GM19035 (cell line): ENCODE data around the gene TMF1.

Source experiments
- ATAC-seq: cut with Tn5 transposase; IDR thresholded peaks from one replicate; pipeline ENCODE4 v1.9.1; 2021; ENCODE audit not compliant: unreplicated experiment

TMF1 gene, protein sequence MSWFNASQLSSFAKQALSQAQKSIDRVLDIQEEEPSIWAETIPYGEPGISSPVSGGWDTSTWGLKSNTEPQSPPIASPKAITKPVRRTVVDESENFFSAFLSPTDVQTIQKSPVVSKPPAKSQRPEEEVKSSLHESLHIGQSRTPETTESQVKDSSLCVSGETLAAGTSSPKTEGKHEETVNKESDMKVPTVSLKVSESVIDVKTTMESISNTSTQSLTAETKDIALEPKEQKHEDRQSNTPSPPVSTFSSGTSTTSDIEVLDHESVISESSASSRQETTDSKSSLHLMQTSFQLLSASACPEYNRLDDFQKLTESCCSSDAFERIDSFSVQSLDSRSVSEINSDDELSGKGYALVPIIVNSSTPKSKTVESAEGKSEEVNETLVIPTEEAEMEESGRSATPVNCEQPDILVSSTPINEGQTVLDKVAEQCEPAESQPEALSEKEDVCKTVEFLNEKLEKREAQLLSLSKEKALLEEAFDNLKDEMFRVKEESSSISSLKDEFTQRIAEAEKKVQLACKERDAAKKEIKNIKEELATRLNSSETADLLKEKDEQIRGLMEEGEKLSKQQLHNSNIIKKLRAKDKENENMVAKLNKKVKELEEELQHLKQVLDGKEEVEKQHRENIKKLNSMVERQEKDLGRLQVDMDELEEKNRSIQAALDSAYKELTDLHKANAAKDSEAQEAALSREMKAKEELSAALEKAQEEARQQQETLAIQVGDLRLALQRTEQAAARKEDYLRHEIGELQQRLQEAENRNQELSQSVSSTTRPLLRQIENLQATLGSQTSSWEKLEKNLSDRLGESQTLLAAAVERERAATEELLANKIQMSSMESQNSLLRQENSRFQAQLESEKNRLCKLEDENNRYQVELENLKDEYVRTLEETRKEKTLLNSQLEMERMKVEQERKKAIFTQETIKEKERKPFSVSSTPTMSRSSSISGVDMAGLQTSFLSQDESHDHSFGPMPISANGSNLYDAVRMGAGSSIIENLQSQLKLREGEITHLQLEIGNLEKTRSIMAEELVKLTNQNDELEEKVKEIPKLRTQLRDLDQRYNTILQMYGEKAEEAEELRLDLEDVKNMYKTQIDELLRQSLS

DNA sequence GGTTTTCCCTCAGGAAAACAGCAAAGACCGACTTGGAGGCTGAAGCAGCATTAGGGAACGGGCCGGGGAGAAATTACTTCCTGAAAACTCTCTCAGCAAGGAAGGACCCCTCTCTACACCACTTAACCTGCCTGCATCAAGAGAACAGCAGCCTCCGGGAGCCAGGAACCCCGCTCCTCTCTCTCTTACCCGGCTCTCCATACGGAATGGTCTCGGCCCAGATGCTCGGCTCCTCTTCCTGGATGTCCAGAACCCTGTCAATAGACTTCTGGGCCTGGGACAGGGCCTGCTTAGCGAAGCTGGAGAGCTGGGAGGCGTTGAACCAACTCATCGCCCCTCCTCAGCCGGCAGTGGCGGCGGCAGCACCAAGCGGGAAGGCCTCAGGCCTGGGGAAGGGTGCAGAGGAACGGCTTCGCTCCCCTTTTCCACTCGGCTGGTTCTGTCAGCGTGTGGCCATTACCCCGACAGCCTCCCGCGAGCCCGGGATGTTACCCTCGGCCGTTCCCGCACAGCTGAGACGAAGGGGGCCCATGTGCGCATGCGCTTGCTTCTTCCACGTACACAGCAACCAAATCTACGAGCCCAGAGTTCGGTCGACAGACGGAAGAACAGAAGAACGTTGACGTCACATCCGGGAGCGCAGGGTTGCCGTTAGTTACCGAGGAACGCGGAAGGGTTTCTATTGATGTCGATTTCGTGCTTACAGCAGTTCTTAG is at the start of gene TMF1:
Gene TMF1 (minus strand): TSS at position 578 of the 716 bp plus-strand sequence. CDS start 247 bp downstream, at position 331.
- peak; percentile 98 for ATAC-seq

DNA sequence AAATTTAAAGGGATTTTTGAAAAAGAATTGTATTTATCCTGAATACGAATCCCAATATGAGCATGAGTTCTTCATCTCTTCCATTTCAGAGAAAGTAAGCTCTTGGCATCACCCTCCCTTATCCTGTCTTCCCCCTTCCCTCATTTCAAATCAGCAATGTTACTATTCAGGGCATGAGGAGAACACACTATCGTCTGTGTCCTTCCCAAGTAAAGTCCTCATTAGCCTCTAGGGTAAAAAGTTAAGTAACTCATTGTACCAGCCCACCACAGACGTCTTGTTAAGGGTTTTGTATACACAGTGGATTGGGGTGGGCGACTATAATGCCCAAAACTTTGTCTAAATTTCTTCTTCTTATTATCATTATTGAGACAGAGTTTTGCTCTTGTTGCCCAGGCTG is 47.4 kb upstream of the TMF1 start:
- no peak for ATAC-seq

DNA sequence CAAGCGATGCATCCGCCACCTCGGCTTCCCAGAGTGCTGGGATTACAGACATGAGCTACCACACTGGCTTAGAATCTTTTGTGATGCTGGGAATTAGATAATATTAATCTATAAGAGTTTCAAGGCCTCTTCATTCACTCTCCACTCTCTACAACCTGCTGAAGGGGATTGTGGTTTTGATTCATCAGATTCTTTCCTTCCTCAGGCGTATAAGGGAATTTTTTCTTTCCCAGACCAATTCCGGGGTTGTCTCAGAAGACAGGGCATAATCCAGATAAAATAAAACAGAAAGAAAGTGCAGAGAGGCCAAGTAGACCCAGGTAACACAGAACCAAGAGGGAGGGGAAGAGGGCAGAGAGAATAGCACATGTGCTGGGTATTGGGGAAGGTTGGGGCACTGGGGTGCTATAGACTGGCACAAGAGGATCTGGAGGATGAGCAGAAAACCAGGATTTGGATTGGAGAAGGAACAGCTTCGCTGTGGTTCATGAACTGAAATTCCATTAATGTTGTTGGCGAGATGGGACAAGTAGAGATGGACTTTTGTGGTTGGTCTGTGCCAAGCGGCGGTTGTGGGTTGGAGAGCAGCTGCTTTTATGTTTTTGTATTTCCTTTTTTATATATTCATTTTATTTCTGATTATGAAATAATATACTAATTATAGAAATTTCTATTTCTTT is 45.4 kb upstream of the TMF1 start:
- no peak for ATAC-seq

DNA sequence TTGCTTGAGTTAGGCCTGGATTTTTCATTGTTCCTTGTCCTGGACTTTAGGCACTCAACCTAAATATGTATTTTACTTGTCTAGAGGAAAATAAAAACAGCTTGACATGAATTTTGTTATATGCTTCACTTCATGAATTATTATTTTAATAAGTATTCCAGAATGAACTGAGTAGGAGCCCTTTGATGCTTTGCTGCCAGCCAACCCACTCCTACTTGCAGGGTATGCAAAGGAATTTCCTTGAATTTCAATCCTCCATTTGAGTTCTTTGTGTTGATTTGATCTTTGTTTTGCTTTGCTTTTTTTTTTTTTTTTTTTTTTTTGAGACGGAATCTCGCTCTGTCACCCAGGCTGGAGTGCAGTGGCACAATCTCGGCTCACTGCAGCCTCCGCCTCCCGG is 44.2 kb upstream of the TMF1 start:
- ATAC-seq, result no peak

DNA sequence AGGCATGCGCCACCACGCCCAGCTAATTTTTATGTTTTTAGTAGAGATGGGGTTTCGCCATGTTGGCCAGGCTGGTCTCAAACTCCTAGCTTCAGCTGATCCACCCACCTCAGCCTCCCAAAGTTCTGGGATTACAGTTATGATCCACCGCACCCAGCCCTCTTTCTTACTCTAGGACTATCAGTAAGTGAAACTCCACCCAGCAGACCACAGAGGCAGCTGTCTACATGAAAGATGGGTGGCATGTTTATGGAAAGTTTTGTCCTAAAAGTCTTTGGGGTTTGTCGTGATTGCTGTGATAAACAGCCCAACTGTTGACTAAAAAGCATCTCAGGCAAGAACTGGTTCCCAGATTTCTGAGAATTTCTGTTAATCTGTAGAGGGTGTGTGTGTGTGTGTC is 43.5 kb upstream of the TMF1 start:
- ATAC-seq, result no peak

DNA sequence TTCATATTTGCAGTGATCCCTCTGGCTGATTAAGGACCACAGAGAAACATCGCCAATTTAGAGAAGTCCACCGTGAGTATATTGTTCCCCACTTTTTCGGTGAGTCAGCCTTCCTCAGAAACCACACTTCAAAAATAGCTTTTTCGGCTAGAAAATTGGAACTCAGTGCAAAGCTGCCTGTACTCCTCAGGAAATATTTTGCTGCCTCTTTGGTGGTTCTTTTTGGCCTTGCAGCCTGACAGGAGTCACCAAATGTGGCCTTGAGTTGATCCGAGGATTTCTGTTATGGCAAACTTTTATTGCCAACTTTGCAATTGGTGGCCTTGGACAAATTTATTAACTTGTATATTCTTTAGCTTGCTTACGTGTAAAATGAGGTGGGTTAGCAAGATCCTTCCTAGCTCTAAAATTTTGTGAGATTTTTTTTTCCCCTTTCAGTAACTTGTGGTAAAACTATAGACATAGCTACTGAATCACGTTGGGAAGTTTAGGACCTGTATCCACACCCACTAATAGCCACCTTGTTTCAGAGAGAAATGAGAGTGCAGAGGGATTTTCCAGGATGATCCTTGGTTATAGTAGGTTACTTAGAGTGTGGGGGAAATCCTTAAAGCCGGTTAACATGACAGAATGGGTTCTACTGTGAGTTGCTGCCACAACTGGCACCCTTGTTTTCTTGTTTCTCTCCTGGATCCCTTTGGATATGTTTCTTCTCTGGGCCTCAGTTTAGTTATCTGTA is 42.5 kb upstream of the TMF1 start:
- no peak for ATAC-seq

DNA sequence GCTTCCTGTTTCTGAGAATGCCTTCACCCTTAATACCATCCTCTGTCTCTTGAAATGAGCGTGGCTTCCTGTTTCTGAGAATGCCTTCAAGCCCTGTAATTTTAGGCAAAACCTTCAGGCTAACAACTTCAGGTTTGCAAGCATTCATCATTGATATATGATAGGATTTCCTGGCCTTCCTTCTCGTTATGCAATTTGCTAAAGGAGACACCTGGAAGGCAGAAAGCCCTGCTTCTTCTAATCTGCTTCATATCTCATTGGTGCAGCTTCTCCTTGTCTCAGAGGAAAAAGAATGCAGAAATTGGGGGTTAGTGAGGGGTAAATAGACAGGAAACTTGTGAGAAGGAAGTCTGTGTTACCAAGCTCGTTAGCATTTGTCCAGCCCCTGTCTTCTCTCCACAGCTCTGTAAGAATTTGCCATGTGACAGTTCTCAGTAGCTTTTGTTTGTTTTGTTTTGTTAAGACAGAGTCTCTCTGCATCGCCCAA is 39.9 kb upstream of the TMF1 start:
- peak; percentile 72 for ATAC-seq

DNA sequence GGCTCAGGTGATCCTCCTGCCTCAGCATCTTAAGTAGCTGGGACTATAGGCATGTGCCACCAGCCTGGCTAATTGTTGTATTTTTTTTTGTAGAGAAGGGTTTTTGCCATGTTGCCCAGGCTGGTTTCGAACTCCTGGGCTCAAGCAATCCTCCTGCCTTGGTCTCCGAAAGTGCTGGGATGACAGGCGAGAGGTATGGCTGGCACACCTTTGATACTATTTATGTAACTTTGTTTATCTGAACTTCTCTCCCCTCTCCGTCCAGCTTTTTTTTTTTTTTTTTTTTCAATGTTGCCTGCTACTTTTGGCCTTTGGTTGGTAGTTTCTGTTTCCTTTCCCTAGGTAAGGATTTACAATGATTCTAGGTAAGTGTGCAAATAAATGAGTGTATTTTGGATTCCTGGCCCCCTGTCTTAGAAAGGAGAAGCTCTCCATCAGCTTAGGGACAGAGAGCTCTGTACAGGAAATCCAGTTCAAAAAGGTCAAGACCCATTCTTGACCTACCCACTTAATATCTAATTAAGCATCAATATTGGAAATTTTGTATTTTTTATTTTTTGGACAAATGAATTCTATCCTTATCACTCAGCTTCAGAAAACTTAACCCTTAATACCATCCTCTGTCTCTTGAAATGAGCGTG is 39.4 kb upstream of the TMF1 start:
- no peak for ATAC-seq

DNA sequence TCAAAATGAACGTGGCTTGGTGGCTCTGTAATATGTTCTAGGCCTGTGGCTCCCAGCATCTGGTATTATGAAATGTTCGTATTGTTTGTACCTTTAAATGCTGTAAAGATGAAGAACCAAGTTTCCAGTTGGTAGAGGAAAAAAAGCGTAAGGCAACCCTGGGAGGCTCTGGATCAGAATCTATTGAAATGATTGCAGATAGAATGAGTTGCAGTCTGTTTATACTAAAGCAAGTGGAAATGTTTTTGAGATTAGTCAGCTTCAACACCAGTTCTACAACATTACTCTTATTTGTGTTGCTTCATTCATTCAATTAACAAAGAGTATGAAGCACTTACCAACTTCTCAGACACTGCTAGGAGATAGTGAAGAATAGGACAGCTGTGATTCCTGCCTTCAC is 37.9 kb upstream of the TMF1 start:
- no peak for ATAC-seq

DNA sequence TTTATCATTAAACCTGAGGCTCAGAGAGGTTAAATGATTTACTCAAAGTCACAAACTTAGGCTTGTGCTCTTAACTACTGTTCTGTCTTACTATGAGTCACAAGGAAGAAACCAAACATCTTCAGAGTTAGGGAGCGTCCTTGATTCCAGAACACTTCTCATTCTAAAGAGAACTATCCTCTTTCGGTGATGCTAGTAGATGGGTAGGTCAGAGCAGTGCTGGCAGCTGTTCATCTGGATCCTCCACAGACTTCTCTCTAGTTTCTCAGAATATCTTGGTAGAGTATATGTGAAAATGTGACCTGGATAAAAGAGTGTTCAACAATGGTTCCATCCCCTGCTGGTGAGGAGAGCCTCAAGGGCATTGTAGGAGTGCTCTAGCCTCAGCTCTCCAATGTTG is 35.9 kb upstream of the TMF1 start:
- ATAC-seq, result no peak

DNA sequence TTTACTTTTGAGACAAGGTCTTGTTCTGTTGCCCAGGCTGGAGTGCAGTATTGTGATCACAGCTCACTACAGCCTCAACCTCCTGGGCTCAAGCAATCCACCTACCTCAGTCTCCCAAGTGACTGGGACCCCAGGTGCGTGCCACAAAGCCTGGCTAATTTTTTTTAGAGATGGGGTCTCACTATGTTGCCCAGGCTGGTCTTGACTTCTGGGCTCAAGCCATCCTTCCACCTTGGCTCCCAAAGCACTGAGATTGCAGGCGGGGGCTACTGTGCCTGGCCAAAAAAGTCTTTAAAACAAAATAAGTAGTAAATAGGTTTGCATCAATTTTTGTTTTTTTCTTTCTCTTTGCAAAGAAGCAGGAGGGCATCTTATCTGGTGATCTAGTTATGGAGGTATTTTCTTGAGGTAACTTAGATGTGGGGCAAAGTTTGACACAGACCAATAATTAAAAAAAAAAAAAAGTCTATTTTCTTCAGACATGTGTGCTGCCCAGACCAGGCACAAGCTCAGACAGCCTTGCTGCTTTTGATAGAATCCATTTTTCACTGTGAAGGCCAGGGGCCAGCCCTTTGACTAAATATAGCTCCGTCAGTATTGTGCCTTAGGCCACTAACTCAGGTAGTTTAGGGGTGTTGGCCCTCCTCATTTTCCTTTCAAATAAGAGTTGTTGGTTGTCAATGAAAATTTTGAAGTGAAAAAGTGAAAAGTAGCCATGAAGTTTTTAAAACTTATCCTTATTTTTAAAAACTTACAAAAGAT is 35.1 kb upstream of the TMF1 start:
- ATAC-seq, result no peak

DNA sequence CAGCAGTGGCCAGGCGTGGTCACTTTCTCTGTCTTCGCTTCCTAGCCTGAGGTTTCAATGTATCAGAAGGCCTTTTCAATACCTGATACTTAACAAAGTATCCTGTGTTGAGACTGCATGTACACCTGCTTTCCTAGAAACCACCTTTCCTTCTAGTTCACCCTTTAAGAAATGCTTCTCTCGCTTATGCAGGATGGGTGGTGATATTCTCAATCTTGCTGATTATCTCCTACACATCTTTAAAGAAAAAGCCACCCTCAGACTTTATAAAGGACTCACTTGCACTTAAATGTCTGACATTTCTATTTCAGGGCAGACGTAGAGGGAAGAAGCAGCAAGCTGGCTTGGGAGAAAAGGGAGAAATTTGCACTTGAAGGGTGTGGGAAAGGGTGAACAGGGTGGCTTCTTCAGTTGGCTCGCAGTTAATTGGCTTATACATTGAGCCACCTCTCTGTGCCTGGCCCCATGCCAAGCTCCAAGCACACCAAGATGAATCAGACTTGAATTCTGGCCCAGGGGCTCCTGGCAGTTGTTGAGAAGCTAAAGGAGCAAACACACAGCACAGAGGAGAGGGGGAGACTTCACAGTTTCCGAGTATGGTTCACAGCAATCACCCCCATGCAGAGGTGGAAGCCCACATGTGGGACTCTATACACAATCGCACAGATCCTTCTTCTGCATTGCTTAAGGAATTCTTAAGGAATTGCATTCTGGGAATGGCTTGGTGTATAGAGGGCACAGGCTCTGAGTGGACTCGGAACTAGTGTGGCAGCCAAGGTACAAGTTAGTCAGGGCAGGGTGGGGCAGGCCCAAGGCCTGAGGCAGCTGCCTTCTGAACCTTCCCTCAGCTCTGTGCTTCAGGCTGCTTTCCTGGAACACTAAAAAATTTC is 33.9 kb upstream of the TMF1 start:
- ATAC-seq, result no peak

DNA sequence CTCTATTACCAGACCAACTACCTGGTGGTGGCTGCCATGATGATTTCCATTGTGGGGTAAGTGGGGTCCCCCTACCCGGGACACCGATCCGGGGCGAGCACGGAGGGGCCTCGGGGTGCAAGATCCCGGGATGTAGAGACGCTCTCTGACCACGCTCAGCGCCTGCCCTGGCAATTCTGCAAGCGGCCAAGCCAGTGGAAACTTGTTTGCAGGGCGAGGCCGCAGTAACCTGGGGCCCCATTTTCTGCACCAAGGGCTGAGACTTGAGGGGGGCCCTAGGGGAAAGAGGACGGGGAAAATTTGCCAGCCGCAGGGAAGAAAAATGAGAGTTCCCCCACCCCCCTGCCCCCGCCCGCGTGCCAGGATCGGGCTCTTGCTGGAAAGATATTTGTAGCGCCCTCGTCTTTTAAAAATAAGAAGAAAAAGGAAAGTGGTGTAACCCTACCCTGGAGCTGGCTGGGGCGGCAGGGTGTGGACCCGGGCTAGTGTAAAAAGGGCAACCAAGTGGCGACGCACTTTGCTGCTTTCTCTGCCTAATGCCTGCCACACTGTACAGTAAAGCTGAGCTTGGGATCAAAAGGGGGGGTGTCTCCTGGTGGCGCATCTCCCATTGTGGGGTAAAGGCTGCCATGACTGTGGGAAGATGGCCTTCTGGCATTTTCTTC is 33.2 kb upstream of the TMF1 start:
- peak; percentile 1 for ATAC-seq

DNA sequence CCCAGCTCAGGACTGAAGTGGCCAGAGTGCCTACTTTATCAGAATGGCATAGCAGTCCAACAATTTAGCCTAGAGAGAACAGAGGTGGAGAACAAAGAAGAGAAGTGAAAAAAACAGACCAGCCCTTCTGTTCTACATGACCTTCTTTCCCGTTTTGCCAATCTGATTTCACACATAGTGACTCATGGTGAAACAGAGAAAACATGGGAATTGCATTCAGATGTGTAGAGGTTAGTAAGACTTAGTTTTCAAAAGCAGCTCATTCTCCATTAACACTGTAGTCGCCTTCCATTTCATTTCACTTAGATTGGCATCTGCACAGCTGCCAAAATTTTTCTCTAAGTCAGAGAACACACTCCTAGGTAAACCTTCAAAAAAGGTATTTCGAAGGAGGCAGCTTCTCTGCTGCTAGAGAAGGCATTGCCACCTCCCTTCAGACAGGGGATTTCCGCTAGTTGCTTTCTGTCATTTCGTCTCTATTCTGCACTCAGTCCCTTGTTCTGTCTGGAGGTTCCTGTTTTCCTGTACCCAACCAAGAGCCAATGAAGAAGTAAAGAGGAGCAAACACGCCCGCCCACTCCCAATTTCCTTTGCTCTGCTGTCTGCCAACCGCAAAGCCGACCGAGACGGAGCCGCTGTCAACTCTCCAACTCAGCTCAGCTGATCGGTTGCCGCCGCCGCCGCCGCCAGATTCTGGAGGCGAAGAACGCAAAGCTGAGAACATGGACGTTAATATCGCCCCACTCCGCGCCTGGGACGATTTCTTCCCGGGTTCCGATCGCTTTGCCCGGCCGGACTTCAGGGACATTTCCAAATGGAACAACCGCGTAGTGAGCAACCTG is 32.4 kb upstream of the TMF1 start, which contains the start of gene ARL6IP5:
Gene ARL6IP5 (plus strand): TSS at position 612 of the 842 bp plus-strand sequence. CDS start 111 bp downstream, at position 723.
- ATAC-seq, result peak; percentile 49

DNA sequence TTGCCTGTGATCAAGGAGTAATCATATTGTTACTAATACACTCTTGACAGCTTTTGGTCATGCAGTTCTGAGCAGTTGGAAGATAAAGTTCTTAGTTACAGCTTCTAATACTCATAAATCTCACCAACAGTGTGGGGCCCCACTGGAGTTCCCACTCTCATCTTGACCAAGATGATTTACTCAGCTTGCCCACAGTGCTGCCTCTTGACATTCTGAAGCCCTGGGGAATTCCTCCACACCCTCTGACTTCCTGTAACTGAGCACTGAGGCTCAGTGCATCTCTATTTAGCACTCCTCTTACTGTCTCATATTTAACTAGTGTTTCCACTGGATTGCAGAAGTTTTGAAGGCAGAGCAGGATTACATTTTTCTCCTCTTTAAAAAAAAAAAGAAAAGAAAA is 30.7 kb upstream of the TMF1 start:
- ATAC-seq, result peak; percentile 58

DNA sequence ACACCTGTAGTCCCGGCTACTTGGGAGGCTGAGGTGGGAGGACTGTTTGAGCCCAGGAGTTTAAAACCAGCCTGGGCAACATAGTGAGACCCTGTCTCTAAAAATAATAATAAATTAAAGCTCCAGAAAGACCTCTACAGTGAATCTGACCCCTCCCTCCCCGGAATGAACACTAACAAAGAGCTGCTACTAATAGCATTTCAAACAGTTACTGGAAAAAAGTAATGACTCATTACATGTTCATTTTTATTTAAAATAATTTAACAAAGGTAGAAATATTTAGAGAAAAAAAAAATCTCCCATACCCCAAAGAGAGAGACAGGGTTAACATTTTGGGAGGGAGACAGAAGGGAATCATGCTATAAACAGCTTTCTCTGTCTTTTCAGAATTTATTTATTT is 30.2 kb upstream of the TMF1 start:
- no peak for ATAC-seq
